ENCODE measurements around the gene LAPTM5.

LAPTM5 gene

DNA sequence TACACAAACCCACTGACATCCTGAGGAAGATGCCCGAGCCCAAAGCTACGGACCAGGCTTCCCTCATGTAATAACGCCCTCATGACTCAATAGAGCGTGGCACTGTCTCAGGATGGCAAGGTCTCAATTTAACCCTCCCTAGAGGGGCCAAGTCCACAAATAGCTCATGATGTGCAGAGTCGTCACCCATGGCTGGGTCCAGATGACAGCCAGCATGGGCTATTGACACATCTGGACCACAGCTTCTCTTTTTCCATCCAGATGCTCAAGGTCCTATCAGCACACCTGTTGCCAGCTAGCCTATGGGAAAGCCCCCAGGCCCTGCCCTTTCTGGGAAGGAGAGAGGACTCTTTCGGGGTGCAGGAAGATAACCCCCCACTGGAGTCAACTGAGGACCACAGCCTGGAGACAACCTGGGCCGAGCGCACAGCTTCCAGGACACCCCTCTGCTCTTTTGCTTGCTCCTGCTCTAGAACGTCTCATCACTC is 2.8 kb downstream of the LAPTM5 start:
- FAIRE-seq = no peak

DNA sequence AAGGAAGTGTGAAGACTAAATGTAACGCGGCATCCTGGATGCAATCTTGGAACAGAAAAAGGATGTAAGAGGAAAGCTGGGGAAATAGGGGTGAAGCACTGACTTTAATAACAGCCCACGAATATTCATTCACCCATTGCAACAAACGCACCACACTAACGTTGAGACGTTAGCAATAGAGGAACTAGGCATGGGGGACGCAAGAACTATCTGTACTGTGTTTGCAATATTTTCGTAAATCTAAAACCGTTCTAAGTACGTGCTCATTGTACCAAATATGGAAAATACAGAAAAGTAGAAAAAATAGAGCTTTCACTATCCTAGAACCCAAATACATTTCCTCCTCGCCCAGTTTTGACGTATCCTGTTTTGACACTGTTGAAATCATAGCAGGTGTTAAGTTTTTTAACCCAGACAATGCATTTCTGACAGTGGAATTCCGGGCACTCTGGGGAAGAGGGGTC is 3.9 kb downstream of the LAPTM5 start:
- no peak for FAIRE-seq

DNA sequence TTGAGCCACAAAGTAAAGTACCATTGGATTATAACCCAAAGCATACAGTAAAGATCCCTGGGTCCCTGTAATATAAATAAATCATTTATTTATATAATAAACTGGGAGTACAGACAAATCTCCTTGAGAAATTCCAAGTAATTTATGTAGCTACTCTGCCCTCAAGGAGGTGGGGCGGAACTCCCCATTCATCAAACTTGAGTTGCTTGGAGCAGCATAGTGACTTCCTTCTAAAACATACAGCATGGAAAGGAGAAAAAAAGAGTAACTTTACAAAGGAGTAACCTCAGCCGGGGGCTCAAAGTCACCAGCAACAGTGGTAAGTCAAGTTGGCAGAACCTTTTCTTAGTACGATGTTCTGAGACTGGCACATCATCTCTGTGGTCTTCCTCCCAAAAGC is 4.5 kb downstream of the LAPTM5 start:
- no peak for FAIRE-seq

DNA sequence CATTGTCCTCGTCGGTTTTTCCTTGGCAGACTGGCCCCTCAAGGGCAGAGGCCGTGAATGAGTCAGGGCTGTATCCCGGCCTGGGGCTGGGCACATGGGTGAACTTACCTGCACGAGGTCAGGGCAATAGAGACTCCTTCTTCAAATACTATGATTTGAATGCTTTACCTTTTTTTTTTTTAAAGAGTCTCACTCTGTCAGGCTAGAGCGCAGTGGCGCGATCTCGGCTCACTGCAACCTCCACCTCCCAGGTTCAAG is 5.0 kb downstream of the LAPTM5 start:
- FAIRE-seq = no peak

DNA sequence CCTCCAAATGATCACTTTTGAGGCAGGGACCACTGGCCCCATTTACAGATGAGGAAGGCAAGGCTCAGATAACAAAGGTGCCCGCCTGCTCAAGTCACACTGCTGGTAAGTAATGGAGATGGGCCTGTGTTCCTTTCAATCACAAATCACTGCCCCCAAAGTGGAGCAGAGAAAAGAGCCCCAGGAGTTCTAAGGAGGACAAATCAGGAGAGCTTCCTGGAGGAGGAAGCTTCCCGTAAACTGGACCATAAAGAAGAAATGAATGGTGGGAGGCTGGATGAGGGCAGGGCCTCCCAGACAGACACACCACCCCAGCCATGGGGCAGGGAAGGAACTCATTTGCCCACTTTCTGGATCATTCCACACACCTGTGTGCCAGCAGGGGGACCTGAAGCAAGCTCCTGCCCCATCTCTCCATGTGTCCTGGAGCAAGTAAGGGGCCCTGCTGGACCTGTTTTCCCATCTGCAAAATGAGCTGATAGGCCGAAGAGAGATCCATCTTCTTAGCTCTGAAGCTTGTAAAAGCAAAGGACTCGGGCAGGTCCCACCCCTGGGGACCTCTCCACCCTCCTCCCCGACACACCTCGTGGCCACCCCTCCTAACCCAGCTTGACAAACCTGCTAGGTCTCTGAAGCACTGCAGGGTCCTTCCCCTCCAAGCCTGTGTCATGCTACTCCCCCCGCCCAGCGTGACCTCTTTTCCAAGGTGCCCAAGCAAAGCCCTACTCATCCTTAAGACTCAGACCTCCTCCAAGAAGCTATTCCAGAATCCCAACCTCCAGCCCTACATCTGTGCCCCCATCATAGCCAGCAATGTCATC is 5.5 kb downstream of the LAPTM5 start:
- no peak for FAIRE-seq

DNA sequence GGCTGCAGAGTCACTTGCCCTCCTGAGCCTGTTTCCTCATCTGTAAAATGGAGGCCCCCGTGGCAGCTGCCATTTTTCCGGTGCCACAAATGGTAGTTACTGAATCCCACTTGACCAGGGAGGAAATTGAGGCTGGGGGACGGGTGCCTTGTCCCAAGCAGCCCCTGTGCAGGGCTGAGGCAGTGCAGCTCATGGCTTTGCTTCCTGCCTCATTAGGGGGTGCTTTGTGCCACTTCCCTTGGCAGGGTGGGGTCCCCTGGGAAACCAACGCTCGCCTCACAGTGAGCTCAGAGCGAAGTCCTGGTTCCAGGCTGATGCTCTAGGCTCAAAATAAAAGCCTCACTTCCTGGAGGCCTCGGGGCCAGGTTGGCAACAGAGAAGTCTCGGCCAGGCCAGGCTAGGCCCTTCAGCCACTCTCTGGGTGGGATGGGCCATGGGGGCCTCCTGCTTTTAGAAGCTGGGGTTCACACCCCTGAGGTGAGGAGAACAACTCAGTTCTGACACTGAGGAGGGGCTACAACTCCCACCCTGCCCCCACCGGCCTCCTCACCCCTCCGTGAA is 6.8 kb downstream of the LAPTM5 start:
- FAIRE-seq = no peak

DNA sequence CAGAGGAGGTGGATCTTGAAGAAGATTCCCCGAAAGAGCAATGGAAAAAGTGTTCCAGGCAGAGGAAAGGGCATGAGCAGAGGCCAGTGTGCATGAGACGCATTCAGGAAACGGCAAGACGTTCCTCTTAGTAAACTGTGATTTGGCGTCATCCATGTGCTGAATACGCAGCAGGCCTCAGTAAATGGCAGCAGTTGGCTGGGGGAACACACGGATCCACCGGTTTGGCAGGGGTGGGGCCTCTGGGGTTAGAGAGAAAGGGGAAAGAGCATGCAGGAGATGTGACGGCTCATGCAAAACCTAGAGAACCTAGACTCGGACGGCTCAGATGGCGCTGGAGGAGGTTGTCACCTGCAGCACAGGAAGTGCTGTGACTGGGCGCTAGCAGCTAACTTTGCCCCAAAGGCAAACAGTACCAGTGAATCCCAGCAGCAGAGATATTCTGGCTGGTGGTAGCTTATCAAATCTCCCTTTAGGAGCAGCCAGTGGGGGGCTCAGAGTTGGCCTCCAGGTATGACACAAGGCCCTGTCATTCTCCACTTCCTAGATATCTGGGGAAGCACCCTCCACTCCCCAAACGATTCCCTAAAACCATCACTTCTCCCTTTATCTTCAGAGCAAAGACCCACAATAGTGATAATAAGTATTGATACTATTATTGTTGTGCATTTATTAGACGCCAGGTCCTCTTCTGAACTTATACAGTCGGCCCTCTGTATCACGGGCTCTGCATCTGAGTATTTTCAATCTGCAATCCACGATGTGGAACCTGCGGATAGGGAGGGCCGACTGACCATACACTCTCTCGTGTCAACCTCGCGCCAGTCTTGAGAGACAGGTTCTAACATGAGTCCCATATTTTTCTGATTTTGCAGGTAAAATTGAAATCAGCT is 7.6 kb downstream of the LAPTM5 start:
- no peak for FAIRE-seq

DNA sequence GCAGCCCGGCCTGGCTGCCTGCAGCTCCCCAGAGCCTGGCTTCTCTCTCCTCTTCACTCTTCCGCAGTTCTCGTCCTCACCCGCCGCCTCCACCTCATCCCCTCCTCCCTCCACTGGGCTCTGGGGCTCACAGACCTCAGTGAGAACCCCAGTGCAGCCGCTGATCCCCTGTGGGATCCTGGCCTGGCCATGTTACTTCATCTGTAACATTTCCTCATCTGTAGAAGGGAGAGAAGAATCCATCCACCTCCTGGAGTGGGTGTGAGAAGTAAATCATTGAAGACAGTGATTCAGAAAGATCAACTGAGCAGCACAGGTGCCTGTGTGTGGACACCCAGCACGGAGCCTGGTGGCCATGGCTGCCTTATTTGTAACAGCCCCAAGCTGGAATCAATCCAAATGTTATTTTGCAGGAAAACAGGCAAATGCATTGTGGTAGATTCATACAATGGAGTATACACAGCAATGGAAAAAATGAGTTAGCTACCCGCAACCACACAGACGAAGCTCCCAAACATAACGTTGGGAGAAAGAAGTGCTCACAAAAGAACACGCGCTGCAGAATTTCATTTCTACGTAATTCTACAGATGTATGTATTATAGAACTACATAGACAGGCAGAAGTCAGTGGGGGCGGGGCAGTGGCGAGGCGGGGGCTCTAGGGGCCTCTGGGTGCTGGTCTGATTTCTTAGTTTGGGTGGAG is 8.7 kb downstream of the LAPTM5 start:
- FAIRE-seq = no peak

DNA sequence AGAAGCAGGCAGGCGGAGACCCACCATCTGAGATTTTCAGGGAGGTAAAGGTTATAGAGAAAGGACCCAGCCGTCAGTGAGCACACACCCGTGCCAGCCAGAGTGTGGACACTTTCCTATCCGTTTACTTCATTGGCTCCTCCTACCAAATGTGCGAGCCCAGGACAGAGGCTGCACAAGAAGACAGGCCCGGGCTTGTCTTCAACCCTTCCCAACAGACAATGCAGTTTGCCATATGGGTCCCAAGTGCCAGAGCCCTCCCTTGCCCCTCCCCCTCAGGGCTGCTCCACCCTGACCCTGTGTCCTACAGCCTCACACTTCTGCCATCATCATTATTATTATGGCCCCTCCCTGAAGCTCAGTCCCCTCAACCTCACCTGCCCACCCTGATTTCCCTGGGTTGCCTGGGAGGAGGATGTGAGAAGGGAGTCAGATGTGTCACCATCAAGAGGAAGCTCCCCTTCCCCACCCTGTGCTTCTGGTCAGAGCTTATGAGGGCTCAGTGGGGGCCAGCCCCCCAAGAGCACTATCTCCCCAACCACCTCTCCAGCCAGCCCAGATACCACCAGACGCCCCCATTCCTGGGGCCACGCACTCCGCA is 9.4 kb downstream of the LAPTM5 start:
- no peak for FAIRE-seq

DNA sequence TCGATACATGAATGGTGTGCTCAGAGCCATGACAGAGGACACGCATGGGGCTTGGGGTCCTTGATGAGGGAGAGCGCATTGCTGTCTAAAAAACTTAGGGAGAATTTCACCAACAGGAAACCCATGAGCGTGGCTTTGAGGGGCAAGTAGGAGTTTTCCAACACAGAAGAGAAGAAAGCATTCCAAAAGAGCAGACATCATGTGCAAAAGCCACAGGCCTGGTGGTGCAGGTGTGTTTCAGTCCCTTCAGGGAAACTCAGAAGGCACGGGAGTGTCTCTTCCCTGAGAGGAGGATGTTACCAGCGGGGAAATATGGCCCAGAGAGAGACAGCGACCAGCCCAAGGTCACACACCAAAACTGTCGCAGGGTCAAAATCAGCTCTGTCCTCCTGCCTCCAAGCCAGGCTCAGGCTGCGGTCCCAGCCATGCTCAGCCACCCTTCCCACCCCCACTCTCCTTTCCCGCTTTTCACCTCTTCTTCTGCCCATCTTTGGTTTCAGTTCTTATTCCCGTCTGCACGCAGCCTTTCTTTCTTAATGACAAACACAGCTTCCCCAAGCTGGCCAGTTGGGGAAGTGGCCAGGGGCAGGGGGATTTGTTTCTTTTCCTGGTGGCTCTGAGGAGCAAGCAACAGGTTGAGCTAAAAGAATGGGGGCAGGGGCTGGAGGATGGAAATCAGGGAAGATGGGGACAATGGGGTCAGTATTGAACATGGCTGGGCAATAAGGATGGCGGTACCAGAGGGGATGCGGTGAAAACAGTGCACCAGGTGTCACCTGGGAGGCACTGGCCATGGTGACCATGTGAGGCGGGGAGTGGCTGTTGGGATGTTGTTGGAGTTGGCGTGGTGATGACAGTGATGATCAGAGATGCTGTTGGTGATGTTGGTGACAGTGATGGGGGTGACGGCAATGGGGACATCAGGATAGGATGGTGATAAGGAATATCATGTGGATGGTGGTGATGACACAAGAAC is 10.3 kb downstream of the LAPTM5 start:
- no peak for FAIRE-seq

DNA sequence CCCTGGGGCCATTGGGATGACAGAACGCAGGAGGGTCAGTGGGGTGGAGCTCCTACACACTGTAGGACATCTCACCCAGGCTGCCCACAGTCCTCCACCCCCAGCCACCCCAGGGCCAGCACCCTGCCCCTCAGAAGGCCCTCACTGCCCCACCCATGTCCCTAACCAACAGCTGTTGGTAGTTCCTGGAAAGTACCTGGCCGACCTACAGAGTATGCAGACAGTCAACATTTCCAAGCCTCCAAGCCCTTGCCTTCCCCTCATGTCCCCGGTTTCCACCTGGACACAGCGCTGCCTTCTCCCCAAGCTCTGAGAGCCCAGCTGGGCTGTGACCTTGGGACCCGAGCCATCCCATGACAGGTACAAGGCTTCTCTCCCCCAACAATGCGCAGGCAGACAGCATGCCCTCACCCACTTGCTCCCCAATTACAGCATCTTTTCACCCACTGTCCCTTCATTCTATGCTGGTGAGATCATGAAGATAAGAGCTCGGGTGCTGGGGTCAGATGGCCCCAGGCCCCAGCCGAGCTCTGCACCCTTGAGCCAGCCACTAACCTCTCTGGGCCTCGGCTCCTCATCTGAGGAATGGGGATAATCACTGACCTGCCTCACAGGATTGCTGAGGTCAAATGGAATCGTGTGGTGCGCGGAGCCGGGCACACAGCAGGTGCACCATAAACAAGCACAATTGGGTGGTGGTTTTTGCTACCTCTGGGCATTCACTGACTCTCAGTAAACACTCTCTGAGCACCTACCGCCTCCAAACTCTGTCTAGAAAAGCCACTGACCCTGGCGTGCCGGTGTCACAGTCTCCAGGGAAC is 11.2 kb downstream of the LAPTM5 start:
- no peak for FAIRE-seq

DNA sequence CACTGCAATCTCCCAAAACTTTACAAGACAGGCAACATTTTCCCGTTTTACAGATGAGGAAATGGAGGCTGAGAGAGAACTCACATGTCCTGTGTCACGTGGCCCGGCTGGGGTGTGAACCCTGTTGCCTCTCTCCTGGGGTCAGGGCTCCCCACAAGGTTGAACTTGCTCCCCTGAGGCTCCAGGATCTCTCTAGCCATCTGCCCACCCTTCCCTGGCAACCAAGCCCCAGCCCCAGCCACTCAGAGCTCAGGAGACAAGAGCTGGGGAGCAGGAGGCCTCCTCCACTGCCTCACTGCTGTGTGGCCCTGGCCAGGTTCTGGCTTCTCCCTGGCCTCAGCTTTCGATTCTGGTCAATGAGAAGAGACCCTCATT is 11.8 kb downstream of the LAPTM5 start:
- FAIRE-seq = no peak

DNA sequence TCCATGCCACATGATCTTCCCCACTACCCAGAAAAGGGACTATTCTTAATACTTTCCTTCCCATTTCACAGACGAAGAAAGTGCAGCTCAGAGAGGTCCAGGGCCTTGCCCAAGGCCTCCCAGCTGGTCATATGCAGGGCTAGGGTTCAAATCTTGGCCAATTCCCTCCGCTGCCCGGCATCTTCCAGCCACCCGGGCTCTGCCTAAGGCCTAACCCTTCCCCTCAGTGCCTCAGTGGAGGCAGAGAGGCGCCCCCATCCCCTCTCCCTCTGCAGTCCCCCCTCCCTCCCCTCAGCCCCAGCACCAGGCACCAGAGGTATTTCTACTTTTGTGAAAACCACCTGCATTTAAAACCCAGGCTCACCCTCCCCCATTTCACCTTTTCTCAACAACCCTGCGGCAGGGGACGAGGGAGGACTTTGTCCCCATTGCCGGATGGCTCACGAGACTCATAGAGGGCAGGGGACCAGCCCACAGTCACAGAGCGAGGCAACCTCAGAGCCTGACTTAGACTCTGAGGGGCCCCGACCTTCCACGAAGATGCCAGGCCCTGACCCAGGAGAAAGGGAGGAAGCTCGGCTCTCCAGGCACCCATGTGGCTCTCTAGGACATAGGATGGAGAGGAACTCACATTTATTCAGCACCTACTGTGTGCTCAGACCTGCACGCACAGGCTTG is 12.3 kb downstream of the LAPTM5 start:
- no peak for FAIRE-seq

DNA sequence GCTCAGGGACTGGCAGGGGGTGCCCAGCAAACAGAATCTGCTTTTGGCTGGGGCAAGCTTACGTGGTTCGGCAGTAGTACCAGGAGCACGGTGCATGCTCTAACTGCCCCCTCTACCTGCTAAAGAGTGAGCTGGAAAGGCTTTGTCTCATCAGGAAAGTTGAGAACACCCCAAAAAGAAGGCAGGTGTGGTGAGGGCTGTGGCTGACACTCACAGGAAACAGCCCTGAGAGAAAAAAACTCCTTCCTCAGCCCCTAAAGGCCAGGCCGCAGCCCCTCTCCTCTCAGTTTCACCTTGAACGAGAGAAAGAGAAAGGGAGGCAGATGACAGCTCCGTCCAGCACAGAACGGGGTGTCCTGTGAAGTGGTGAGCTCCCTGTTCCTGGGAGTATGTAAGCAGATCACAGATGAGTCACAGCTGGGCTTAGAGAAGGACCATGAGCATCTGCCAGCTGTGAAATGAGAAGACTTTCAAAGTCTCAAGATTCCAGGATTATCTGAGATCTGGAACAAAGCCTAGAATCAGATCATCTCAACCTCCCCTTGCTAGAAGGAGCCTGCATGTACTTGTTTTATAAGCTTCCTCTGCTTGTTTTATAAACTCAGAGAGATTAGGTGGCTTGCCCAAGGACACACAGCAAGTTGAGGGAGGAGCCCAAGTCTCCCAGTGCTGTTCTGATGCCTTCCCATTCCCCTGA is 13.4 kb downstream of the LAPTM5 start:
- FAIRE-seq = no peak

DNA sequence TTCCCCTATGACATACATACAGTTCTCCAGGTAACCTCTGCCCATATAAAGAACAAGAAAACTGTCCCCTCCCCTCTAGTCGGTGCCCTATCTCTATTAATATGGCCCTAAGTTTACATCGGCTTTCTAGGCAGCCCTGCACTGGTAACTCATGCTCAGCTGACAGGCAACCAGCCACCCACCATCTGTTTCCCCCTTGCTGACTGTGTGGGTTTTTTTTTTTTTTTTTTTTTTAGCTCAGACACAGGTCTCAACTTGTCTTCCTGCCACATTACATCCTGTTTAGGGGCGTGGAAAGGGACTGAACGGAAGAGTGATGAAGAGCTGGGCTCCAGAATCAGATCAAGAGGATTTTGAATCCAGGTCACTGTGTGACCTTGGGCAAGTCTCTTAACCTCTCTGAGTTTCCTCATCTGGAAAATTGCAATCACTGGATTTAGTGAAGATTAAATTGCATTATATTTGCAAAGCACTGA is 14.0 kb downstream of the LAPTM5 start:
- FAIRE-seq = no peak

DNA sequence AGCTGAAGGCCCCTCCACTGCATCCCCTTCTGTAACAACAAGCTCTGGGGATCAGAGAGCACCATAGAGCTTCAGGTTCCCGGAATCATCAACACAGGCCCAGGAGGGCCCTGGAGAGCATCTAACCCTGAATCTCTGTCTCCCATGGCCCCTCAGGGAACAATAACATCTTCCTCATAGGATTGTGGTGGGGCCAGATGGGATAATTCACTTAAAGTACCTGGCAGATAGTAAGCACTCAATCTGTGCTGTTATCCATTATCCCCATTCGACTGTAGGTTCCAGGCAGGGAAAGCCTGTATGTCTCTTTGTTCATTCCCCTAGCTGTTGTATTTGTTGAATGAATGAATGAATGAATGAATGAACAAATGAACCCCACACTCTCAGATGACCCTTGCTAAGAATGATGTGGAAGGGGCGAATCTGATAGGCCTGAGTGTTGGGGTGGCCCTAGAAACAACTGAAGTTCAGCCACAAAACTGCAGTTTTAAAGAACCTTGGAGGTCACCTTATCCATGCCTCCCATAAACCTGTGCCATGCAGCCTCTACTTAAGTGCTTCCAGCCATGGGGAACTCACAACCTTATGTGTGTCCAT is 14.5 kb downstream of the LAPTM5 start:
- FAIRE-seq = no peak

DNA sequence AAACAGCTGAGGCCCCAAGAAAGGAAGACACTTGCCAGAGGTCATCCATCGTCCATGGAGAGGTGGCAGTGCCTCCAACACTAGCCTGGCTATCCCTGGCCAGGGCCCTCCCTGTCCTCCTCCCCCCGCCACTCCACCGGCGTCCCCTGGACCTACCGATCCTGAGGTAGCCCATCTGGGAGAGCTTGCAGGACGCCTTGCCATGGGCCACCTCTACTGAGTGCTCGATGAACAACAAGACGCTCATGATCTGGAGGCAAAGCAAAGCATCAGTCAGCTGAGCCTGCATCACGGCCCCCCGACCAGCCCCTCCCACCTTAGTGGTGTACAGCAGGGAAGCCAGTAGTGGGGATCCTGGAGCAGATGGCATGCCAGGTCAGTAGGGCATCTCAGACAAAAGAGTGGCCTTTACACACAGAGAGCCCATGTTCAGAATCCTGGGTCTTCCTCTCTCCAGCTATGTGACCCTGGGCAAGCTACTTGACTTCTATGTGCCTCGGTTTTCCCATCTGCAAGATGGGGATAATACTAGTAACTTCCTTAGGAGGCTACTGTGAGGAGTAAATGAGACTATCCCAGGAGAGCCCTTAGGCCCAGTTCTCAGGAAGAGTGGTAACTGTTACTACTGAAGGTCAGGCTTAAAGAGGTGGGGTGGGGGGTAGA is 15.1 kb downstream of the LAPTM5 start:
- no peak for FAIRE-seq

DNA sequence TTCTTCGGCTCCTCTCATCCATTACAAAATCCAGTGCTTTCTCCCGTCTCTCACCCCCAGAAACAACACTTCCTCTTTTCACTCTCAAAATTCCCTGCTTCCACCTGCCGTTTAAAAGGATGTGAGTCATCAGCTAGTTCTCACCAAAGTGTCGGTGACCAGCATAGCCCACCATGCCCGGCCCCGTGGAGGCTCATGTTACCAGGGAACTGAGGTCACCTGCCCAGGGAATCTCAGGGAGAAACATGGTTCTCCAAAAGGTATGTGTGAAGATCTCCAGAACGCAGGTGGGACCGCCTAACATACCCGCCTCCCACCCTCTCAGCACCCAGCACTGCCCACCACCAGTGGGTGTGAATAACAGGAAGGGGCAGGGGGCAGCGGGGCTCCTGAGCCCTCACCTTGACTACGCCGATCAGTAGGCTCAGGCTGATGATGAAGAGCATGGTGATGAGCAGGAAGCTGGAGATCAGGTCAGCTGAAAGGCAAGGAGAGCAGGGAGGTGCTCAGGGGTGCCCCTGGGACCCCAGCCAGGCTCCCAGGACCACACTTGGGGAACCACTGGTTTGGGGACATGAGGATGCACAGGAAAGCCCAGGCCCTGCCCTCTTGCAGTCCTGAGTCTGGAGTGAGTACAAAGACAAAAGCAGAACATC is 16.2 kb downstream of the LAPTM5 start:
- FAIRE-seq = no peak
